Panc1 (cell line): ENCODE measurements around the gene PKP3.

Source experiments
- POLR2AphosphoS5 ChIP-seq: IDR thresholded peaks from 2 replicates; pipeline ENCODE4 v1.6.1; 2012; ENCODE audit warnings: mild to moderate bottlenecking, low read depth, low read length, moderate library complexity
- SIN3A ChIP-seq: IDR thresholded peaks from 2 replicates; pipeline ENCODE4 v1.6.1; 2012; ENCODE audit warnings: low read depth, mild to moderate bottlenecking, low read length, moderate library complexity, borderline replicate concordance; ENCODE audit not compliant: insufficient read depth
- TF ChIP-seq, protein P1 (sequence below): fragments of 450-650 bp; IDR thresholded peaks from 2 replicates; pipeline ENCODE4 v1.5.1; 2017; ENCODE audit warnings: mild to moderate bottlenecking

GRCh38 chr11:437228-437870 lies 43.3 kb downstream of the PKP3 start:
- TF ChIP-seq, protein P1, sequence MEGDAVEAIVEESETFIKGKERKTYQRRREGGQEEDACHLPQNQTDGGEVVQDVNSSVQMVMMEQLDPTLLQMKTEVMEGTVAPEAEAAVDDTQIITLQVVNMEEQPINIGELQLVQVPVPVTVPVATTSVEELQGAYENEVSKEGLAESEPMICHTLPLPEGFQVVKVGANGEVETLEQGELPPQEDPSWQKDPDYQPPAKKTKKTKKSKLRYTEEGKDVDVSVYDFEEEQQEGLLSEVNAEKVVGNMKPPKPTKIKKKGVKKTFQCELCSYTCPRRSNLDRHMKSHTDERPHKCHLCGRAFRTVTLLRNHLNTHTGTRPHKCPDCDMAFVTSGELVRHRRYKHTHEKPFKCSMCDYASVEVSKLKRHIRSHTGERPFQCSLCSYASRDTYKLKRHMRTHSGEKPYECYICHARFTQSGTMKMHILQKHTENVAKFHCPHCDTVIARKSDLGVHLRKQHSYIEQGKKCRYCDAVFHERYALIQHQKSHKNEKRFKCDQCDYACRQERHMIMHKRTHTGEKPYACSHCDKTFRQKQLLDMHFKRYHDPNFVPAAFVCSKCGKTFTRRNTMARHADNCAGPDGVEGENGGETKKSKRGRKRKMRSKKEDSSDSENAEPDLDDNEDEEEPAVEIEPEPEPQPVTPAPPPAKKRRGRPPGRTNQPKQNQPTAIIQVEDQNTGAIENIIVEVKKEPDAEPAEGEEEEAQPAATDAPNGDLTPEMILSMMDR = no peak
- TF ChIP-seq SIN3A = no peak
- TF ChIP-seq POLR2AphosphoS5 = no peak
